ENCODE measurements around the gene GRM8.

GRM8 gene

DNA sequence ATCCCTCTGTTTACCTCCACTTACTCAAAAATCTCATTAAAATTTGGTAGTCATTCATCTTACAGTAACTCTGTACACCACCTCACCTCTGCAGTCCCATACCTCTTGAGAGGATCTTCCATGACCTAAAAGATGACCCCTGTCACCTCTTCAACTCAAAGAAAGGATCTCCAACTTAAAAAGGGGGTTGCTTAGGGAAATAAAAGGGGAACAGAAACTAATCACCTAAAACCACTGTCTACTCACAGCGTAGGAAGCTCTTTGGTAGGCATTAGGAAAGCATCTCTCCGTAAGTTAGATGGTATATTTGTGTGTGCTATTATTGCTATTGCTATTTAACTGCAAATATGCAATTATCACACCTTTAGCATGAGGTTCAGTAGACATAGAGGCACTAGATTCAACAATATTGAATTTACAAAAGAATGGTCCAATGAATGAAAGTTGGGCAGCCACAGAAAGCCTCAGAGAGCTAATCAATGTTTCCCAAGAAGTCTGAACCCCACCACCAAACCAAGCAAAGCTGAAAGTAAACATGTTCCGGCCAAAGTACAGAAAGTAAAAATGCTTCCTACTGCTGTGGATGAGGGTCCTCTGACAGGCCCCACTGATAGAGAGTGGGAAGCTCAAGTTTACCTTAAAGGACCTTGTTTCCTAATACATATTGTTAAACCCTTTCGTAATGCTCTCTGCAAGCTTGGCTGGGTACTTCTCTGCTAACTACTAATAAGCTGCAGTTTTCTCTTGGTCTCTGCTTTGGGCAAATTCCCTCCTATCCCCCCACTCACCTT is 105.8 kb downstream of the GRM8 start:
- DNase-seq: no peak

DNA sequence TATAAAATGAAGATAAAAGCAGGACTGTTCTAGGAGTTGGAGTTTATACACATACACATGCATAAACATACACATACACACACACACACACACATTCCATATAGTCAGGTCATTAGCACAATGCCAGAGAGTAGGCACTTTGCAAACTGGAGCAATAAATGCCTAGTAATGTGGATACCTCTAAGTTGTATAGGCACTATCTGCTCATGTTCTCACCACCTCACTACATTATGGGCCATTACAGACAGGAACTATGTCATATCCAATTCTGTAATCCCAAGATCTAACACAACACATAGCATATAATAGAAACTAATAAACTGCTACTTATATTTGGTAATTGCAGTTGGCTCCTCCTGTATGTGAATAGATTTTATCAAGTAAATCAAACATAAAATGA is 115.6 kb downstream of the GRM8 start:
- DNase-seq: no peak

DNA sequence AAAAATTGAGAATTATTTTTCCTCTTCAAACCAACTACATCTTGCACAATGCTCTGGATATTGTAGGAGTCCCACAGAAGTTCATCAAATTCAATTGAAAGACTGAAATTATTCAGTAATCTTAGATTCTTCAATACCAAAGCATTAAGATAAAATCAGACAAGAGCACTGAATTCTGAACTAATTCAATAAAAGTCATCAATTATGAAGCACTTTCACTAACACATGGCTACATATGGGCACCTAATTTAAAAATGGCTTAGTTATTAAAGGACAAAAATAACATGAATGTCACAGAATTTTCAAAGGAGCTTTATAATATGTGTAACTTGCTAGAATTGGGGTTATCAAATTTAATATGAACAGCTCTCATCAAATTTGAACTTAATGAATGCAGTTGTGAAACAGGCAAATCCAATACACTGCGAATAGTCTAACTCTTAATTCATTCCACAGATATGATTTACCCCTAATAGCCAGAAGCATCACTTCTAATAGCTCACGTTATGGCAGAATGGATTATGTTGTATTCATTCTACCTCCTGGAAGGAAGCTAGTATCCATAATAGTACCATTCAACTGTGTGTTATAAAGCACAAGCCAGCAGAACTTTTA is 116.8 kb downstream of the GRM8 start:
- DNase-seq: no peak

DNA sequence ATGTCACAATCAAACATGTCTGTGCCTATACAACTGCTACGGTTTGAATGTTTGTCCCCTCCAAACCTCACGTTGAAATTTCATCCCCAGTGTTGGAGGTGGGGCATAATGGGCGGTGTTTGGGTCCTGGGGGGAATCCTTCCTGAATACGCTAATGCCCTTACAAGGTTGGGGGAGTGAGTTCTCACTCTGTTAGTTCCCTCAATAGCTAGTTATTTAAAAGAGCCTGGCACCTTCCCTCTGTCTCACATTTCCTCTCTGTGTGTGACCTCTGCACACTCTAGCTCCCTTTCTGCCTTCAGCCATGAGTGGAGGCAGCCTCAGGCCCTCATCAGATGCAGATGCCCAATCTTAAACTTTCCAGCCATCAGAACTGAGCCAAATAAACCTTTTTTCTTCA is 129.5 kb downstream of the GRM8 start:
- DNase-seq: no peak

DNA sequence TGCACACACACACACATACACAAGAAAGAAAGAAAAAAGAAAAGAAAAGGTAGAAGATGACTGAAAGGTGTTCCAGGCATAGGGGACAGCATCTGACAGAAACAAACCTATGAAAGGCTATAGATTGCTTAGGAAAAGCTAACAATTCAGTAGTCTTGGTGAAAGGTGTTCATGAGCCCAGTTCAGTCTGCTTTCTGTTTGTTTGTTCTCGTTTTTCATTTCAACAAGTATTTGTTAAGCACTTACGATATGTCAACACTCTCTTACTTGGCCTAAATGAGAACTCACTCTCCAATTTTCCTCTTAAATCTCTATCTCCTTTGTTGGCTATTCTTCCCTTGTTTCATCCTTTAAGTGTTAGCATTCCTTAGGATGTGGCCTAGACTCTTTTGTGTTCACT is 133.2 kb downstream of the GRM8 start:
- DNase-seq: no peak

DNA sequence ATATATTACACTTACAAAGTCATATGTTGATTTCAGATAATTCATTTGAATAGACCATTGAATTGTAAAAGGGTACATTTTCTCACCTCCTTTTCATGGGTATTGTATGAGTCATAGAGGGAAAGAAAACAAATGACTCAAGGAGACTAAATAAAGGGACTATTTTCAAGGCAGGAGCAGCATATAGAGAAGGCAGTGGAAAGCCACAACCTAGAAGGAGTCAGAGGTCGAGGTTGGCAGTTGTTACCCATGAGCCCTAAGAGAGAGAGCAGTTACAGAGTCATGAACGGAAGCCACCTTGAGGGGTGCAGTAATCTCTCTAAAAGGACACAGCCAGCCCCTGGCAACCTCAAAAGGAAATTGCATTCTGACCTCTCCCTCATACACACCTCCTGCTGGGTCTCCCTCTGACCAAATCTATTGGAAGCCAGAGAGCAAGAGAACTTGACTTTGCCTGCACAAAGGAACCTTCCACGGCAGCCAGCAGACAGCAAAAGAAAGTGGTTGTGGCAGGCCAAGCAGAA is 137.9 kb downstream of the GRM8 start:
- DNase-seq: no peak

DNA sequence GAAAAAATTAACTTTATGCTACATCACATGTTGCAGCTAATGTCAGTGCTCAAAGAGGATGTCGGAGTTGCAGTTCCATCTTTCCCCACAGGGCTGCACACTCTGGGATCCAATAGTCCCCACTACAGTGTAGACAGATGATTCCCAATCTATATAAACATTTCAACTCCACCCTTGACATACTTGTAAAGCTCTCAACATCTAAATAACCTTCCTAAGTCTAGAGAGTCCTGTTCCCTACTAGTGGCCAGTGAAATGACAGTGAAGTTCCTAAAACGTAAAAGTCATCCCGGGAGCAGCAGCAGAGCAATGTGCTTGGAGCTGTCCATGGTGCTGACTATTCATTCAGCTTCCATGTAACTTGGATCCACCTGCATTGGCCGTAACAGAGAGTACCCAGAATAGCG is 145.1 kb downstream of the GRM8 start:
- DNase-seq: peak; percentile 19 to 28

DNA sequence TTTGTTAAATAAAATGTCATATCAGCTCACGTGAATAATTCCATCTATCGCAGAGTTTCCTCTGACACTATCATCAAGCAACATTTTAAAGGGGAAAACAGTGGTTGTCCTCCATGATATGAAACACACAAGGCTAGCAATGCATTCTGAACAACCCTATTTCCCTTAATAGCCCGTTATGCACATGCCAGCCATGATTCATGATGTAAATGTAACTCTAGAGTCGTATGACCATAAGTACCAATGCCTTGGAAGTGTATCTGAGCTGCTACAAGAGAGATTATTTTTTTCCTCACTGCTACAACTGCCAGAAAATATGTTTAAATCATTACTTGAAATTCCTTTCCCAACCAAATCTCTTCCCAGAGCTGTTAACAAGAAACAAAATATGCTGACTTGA is 159.4 kb downstream of the GRM8 start:
- DNase-seq: no peak

DNA sequence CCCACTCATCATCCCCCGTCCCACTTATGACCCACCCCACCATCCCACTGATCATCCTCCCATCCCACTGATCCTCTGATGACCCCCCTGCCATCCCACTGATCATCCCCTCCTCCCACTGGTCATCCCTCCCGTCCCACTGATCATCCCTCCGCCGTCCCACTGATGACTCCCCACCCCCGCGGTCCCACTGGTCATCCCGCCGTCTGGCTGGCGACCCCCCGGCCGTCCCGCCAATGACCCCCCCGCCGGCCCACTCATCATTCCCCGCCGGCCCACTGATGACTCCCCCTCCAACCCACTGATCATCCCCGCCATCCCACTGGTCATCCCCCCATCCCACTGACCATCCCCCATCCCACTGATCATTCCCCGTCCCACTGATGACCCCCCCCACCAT is 161.1 kb downstream of the GRM8 start:
- DNase-seq: no peak

DNA sequence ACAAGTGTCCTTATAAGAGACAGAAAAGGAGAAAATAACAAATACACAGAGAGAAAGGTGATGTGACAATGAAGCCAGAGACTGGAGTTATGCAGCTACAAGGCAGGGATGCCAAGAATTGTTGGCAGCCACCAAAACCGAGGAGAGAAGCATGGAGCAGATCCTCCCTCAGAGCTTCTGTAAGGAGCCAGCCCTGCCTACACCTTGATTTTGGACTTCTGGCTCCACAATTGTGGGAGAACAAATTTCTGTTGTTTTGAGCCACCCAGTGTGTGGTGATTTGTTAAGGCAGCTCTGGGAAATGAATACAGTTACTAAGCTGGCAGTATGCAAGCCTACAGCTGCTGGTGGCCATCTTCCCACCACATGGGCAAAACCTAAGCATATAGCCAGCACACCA is 163.6 kb downstream of the GRM8 start:
- no peak for DNase-seq

DNA sequence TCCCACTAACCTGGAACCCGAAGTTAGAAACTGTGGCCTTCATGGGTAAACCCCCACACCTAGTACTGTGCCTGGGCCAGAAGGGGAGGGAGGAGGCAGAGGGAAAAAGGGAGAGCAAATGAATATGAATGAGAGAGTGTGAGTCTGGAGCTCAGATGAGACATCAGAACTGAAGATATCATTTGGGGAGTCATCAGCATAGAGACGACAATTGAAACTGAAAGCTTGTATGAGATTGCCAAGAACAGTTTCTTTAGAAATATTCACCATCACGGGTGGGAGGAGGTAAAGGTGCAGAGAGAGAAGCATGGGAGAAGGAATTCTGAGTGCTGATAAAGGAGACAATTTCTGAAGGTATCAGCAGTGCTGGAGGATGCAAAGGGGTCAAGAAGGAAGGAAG is 171.2 kb downstream of the GRM8 start:
- DNase-seq: no peak

DNA sequence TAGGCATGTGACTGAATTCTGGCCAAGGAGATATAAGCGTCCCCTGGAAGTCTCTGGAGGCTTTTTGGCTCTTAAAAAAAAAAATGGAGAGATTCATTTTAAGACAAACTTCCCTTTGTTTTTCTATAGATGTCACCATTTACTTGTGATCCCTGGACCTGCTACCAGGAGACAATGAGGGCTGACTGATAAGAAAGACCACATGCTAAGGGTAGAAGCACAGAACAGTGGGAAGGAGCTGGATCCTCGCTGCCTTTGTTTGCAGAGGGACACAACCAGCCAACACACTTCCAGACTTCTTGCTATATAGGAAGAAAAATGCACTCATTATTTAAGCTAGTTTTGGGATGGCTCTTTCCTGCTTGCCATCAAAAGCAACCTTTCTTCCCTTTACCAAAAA is 172.2 kb downstream of the GRM8 start:
- no peak for DNase-seq

DNA sequence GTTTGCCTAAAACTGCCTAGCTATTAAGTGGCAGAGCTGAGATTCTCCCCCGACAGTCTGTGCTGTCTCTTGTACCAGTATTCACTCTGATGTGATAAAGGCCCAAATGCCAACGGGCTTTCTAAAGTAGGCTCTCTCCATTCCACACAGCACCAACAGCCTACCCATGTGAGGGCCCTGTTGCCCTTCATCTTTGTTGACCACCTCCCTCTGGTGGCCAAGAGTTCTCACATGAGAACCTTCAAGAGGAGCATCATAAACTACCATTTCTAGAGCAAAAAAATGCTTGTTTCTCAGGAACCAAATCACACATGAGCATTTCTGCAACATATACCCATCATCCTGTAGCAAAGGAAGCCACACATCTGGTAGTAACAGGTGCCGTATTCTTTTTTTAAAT is 185.8 kb downstream of the GRM8 start:
- DNase-seq: no peak

DNA sequence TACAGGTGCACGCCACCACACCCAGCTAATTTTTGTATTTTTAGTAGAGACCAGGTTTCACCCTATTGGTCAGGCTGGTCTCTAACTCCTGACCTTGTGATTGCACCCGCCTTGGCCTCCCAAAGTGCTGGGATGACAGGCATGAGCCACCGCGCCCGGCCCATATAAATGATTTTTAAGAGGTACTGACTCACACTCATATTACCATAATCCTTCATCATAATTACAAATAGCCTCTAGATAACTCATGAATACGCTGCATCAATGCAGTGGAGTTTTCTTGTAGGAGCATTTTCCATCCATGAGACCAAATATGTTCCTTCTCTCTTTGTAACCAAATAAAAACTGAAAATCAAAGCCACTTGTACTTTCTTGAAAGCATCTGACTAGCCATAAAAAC is 193.3 kb downstream of the GRM8 start:
- DNase-seq: no peak

DNA sequence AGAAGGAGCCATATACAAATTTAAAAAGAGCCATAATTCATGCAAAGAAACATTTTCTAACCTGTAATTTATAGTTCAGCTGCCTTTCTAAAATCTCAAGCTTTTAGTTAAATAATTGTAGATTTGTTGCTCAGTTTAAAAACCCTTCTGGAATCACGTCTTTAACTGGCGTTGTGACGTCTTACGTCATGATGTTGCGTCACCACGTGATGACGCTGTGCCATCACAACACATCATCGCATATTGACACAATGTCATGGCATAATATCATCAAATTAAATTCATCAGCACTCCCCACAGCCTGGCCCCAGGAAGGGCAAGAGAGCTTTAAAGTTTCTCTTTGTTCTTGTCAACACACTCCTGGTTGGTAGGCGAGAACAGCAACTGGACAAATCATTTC is 194.8 kb downstream of the GRM8 start:
- no peak for DNase-seq

DNA sequence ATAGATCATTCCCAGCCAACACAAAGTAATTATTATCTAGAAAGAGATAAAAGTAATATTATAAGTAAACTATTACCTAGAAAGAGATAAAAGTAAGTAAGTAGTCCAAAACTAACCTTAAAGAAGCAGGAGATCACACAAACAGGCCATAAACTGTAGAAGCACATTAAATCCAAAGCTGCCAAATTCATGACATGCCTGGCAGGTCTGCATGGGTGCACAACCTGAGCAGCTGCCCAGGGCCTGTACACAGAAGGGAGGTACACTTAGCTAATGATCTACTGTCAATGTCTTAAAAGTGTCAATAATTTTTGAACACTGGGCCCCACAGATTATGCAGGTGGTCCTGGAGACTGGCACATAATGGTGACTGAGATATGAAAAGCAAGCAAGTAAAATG is 196.5 kb downstream of the GRM8 start:
- no peak for DNase-seq

DNA sequence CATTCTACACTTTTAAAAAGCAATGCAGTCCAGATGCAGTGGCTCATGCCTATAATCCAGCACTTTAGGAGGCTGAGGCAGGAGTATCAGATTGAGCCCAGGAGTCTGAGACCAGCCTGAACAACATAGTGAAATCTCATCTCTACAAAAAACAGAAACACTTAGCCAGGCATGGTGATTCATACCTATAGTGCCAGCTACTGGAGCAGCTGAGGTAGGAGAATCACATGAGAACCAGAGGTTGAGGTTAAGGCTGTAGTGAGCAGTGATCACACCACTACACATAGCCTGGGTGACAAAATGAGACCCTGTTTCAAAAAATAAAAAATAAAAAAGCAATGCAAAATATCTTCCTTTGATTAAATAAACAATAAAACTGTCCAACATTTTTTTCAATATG is 205.2 kb downstream of the GRM8 start:
- no peak for DNase-seq

DNA sequence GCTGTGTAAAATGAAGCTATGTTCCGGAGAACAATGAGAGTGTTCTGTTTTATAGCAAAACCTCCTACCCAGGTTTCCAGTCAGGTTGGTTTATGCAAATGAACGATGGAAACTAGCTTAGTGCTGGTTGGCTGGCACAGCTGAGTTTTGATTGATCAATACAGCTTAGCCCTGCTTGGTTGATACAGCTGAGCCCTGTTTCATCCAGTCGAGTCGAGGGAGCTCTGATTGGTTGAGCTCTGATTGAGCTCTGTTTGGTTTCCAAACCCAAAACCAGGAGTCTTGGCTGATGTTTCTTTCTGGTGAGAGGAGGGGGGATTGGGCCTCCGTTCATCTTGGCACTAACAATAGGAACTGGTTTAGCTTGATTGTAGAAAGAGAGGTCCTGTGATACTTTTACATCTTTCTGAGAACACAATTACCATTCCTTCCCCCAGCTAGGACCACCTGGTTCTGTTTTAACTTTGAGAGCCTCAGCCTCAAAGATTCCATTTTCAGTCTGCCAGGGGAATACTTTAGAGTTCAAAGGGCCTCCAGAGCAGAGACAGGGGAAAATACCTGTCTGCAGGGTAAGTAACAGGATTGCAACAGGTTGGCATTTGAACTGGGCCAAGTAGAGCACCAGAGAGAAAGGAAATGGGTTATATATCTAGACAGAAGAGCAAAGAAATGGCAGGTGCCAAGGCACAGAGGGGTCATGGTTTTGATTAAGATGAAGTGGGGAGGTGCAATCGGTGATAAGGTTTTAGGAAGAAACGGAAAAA is 210.9 kb downstream of the GRM8 start:
- DNase-seq: no peak

DNA sequence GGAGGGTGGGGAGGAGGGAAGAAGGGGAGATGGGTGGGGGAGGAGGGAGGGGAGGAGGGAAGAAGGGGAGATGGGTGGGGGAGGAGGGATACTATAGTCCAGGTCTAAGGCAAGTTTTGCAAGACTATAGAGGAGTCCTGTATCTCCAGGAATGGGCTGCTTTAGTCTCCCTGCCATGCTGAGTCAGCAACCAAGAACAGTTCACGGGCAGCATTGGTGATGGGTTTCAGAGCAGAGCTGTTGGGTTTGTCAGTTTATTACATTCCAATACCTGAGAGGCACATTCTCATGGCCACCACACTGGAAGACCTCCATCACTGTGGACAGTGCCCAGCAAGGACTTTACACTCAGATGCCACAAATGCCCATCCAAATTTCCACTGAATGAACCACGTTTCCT is 212.7 kb downstream of the GRM8 start:
- DNase-seq: no peak

DNA sequence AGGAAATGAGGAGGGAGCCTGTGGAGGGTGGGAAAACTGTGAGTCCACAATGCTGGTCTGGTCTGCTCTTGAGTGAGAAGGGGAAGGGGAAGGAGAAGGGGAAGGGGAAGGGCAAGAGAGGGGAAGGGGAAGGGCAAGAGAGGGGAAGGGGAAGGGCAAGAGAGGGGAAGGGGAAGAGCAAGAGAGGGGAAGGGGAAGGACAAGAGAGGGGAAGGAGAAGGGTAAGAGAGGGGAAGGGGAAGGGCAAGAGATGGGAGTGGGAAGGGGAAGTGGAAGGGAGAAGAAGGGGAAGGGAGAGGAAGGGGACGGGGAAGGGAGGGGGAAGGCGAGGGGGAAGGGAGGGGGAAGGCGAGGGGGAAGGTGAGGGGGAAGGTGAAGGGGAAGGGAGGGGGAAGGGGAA is 213.2 kb downstream of the GRM8 start:
- DNase-seq: no peak

DNA sequence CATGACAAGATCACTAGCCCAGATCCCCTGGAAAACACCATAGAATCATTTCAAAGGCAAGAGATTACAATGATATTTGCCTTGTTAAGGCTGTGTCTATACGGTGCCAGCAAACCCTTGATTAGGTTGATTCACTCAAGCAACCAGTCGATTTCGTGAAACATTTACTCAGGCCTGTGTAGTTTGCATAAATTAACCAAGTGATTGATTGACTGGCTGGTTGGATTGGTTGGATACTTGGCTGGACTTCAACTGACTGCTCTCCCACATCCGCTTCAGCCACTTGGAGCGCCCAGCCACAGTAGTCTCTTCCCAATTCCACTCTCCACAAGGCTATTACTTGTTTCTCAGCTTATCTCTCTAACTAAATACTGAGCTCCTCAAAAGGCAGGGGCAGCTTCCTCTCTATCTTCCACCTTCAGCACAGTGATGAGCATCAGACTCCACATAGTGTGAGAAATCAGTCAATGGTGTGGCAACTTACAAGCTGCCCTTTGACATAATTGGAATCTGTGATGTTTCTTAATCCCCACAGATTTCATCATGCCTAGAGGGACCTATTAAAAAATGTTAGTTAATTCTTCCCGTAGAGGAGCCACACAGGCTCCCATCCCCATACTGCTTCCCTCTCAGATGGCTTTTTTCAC is 217.4 kb downstream of the GRM8 start:
- DNase-seq: no peak

DNA sequence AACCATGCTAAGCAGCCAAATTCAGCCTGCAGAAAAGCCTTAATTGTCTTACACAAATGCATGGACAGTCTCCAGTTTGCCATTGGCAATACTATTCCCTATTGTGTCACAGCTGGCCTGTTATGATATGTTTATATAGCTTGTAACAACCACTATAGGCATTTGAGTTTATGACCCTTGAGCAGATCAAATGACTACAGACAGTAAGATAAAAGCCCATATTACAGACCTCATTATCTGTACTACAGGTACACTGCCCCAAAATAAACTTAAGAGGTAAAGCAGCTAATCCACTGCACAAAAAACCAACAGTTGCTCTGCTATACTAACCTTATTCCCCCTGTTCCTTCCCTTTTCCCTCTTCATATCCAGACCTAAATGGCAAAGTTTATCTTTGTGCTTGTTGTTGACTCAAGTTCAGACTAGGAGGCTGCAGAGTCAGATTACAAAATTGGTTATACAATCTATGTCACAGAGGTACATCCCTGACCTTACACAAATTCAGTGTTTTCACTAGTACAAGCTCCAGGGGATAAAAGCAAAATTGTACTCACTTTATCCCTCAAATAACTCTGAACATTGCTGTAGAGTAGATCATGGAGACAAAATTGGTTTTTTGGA is 218.4 kb downstream of the GRM8 start:
- DNase-seq: no peak

DNA sequence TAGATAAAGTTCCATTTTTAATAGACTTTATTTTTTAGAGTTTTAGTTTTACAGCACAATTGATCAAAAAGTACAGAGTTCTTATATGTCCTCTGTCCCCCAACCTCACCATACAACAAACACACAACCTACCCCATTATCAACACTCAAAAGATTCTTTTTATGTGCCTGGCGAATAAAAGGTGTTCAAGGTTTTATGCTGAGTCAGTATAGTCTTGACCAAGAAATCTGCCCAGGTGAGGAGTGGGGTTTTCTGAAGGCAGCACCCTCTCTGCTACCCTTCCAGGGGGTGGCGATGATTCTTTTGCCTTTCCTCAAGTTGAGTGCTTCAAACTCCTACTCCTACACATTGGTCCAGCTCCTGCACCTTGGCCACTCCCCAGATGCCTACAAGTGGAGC is 222.9 kb downstream of the GRM8 start:
- DNase-seq: no peak

All from activated T-cell treated with anti-CD3 and anti-CD28 coated beads, Interleukin-2, amount 50 U/mL, for 48 hours (primary cell).